Measurements from ENCODE around the gene MAML2.

The MAML2 gene

GRCh38 chr11:96082936-96083335 lies 260.1 kb downstream of the MAML2 start:
- H3K18ac ChIP-seq (ENCODE audit: low read length): no peak overlapping the region
- H3K27me3 ChIP-seq (ENCODE audit: insufficient read depth, low read length, poor library complexity): no peaks in the 10 kb centered on the region
- no peak overlapping the region for H3K4ac ChIP-seq (ENCODE audit: low read depth, low read length)
- no peak overlapping the region for H3K4me3 ChIP-seq (ENCODE audit: low read length)
- no peaks in the 10 kb centered on the region for H3K79me1 ChIP-seq (ENCODE audit: low read length)
- H3K23ac ChIP-seq (ENCODE audit: low read length): no peak overlapping the region
- H3K9ac ChIP-seq (ENCODE audit: low read length): no peak overlapping the region
- H4K5ac ChIP-seq (ENCODE audit: low read length): no peak overlapping the region
- no peak overlapping the region for H4K8ac ChIP-seq (ENCODE audit: low read depth, low read length)
- no peak for DNase-seq
- no CpG with 5 or more reads among the region's 2 CpGs for WGBS (ENCODE audit: extremely low coverage, insufficient coverage, low lambda C conversion rate)
- no peak overlapping the region for H2BK5ac ChIP-seq (ENCODE audit: low read length)
- no peak overlapping the region for H3K56ac ChIP-seq (ENCODE audit: low read length)
- H2BK15ac ChIP-seq (replicated peaks; ENCODE audit: low read depth): no peak overlapping the region
- H3K4me2 ChIP-seq (ENCODE audit: low read length): no peak overlapping the region
- no peaks in the 10 kb centered on the region for H3K36me3 ChIP-seq (ENCODE audit: control insufficient read depth, insufficient read depth, low read length)
- no peaks in the 10 kb centered on the region for H3K79me2 ChIP-seq (ENCODE audit: control insufficient read depth, insufficient read depth, low read length)
- no peak overlapping the region for H2BK120ac ChIP-seq (ENCODE audit: low read depth, low read length)
- H3K27ac ChIP-seq (ENCODE audit: low read depth, low read length): no peak overlapping the region
- no peak overlapping the region for H2AK5ac ChIP-seq (ENCODE audit: low read length)
- peaks cover 8% of the 10 kb centered on the region for H3K4me1 ChIP-seq (ENCODE audit: control insufficient read depth, low read depth, low read length)

GRCh38 chr11:96082002-96082899 lies 260.7 kb downstream of the MAML2 start:
- H3K27me3 ChIP-seq (ENCODE audit: insufficient read depth, low read length, poor library complexity): no peaks in the 10 kb centered on the region
- no peaks in the 10 kb centered on the region for H3K36me3 ChIP-seq (ENCODE audit: control insufficient read depth, insufficient read depth, low read length)
- no peak overlapping the region for H3K23ac ChIP-seq (ENCODE audit: low read length)
- peaks cover 8% of the 10 kb centered on the region for H3K4me1 ChIP-seq (ENCODE audit: control insufficient read depth, low read depth, low read length)
- H3K79me1 ChIP-seq (ENCODE audit: low read length): no peaks in the 10 kb centered on the region
- H2AK5ac ChIP-seq (ENCODE audit: low read length): no peak overlapping the region
- H2BK120ac ChIP-seq (ENCODE audit: low read depth, low read length): no peak overlapping the region
- H2BK15ac ChIP-seq (replicated peaks; ENCODE audit: low read depth): no peak overlapping the region
- H3K56ac ChIP-seq (ENCODE audit: low read length): peak overlapping the region; percentile 67
- H4K5ac ChIP-seq (ENCODE audit: low read length): no peak overlapping the region
- no peak overlapping the region for H3K18ac ChIP-seq (ENCODE audit: low read length)
- H3K79me2 ChIP-seq (ENCODE audit: control insufficient read depth, insufficient read depth, low read length): no peaks in the 10 kb centered on the region
- H3K4me3 ChIP-seq (ENCODE audit: low read length): no peak overlapping the region
- no peak overlapping the region for H3K9ac ChIP-seq (ENCODE audit: low read length)
- no peak overlapping the region for H2BK5ac ChIP-seq (ENCODE audit: low read length)
- H3K27ac ChIP-seq (ENCODE audit: low read depth, low read length): no peak overlapping the region
- no peak overlapping the region for H3K4ac ChIP-seq (ENCODE audit: low read depth, low read length)
- no peak overlapping the region for H3K4me2 ChIP-seq (ENCODE audit: low read length)
- no peak overlapping the region for H4K8ac ChIP-seq (ENCODE audit: low read depth, low read length)
- DNase-seq: peak; percentile 62
- 100% methylated on average over 1 of the region's 11 CpGs for WGBS (ENCODE audit: extremely low coverage, insufficient coverage, low lambda C conversion rate)

GRCh38 chr11:96081561-96081960 lies 261.4 kb downstream of the MAML2 start:
- no peak overlapping the region for H3K23ac ChIP-seq (ENCODE audit: low read length)
- H4K5ac ChIP-seq (ENCODE audit: low read length): no peak overlapping the region
- no CpG with 5 or more reads among the region's 4 CpGs for WGBS (ENCODE audit: extremely low coverage, insufficient coverage, low lambda C conversion rate)
- H2AK5ac ChIP-seq (ENCODE audit: low read length): no peak overlapping the region
- no peak overlapping the region for H2BK120ac ChIP-seq (ENCODE audit: low read depth, low read length)
- H3K27me3 ChIP-seq (ENCODE audit: insufficient read depth, low read length, poor library complexity): no peaks in the 10 kb centered on the region
- H2BK5ac ChIP-seq (ENCODE audit: low read length): no peak overlapping the region
- H3K79me1 ChIP-seq (ENCODE audit: low read length): no peaks in the 10 kb centered on the region
- H4K8ac ChIP-seq (ENCODE audit: low read depth, low read length): no peak overlapping the region
- no peaks in the 10 kb centered on the region for H3K36me3 ChIP-seq (ENCODE audit: control insufficient read depth, insufficient read depth, low read length)
- no peak overlapping the region for H3K4ac ChIP-seq (ENCODE audit: low read depth, low read length)
- no peak overlapping the region for H2BK15ac ChIP-seq (replicated peaks; ENCODE audit: low read depth)
- H3K4me1 ChIP-seq (ENCODE audit: control insufficient read depth, low read depth, low read length): peaks cover 8% of the 10 kb centered on the region
- DNase-seq: no peak
- no peaks in the 10 kb centered on the region for H3K79me2 ChIP-seq (ENCODE audit: control insufficient read depth, insufficient read depth, low read length)
- H3K9ac ChIP-seq (ENCODE audit: low read length): no peak overlapping the region
- H3K4me2 ChIP-seq (ENCODE audit: low read length): no peak overlapping the region
- H3K27ac ChIP-seq (ENCODE audit: low read depth, low read length): no peak overlapping the region
- no peak overlapping the region for H3K18ac ChIP-seq (ENCODE audit: low read length)
- no peak overlapping the region for H3K4me3 ChIP-seq (ENCODE audit: low read length)
- H3K56ac ChIP-seq (ENCODE audit: low read length): no peak overlapping the region

- no peak overlapping the region for H3K56ac ChIP-seq (ENCODE audit: low read length)
- H3K4me1 ChIP-seq (ENCODE audit: control insufficient read depth, low read depth, low read length): peaks cover 19% of the 10 kb centered on the region
- H3K79me1 ChIP-seq (ENCODE audit: low read length): no peaks in the 10 kb centered on the region
- no peaks in the 10 kb centered on the region for H3K27me3 ChIP-seq (ENCODE audit: insufficient read depth, low read length, poor library complexity)
- no peak overlapping the region for H2BK5ac ChIP-seq (ENCODE audit: low read length)
- H2AK5ac ChIP-seq (ENCODE audit: low read length): no peak overlapping the region
- no peaks in the 10 kb centered on the region for H3K79me2 ChIP-seq (ENCODE audit: control insufficient read depth, insufficient read depth, low read length)
- H3K9ac ChIP-seq (ENCODE audit: low read length): no peak overlapping the region
- H3K27ac ChIP-seq (ENCODE audit: low read depth, low read length): no peak overlapping the region
- no peak overlapping the region for H4K8ac ChIP-seq (ENCODE audit: low read depth, low read length)
- H2BK15ac ChIP-seq (replicated peaks; ENCODE audit: low read depth): no peak overlapping the region
- no peak overlapping the region for H3K4me3 ChIP-seq (ENCODE audit: low read length)
- no peak overlapping the region for H3K23ac ChIP-seq (ENCODE audit: low read length)
- H3K4me2 ChIP-seq (ENCODE audit: low read length): no peak overlapping the region
- no peak overlapping the region for H4K5ac ChIP-seq (ENCODE audit: low read length)
- no peak for DNase-seq
- no peak overlapping the region for H2BK120ac ChIP-seq (ENCODE audit: low read depth, low read length)
- no peak overlapping the region for H3K18ac ChIP-seq (ENCODE audit: low read length)
- no CpG with 5 or more reads among the region's 4 CpGs for WGBS (ENCODE audit: extremely low coverage, insufficient coverage, low lambda C conversion rate)
- no peak overlapping the region for H3K4ac ChIP-seq (ENCODE audit: low read depth, low read length)
- H3K36me3 ChIP-seq (ENCODE audit: control insufficient read depth, insufficient read depth, low read length): no peaks in the 10 kb centered on the region
Measured at GRCh38 chr11:96079691-96080090, 263.3 kb downstream of the MAML2 start.

- H3K4me3 ChIP-seq (ENCODE audit: low read length): no peak overlapping the region
- H3K27me3 ChIP-seq (ENCODE audit: insufficient read depth, low read length, poor library complexity): no peaks in the 10 kb centered on the region
- H3K18ac ChIP-seq (ENCODE audit: low read length): peak overlapping the region; percentile 45
- H3K79me2 ChIP-seq (ENCODE audit: control insufficient read depth, insufficient read depth, low read length): no peaks in the 10 kb centered on the region
- H2BK15ac ChIP-seq (replicated peaks; ENCODE audit: low read depth): no peak overlapping the region
- H3K9ac ChIP-seq (ENCODE audit: low read length): no peak overlapping the region
- no peak overlapping the region for H2BK120ac ChIP-seq (ENCODE audit: low read depth, low read length)
- peak; percentile 94 for DNase-seq
- H3K4ac ChIP-seq (ENCODE audit: low read depth, low read length): no peak overlapping the region
- H2AK5ac ChIP-seq (ENCODE audit: low read length): no peak overlapping the region
- no peak overlapping the region for H3K4me2 ChIP-seq (ENCODE audit: low read length)
- no peak overlapping the region for H3K23ac ChIP-seq (ENCODE audit: low read length)
- no peak overlapping the region for H4K8ac ChIP-seq (ENCODE audit: low read depth, low read length)
- H4K5ac ChIP-seq (ENCODE audit: low read length): no peak overlapping the region
- no peaks in the 10 kb centered on the region for H3K36me3 ChIP-seq (ENCODE audit: control insufficient read depth, insufficient read depth, low read length)
- no peak overlapping the region for H3K27ac ChIP-seq (ENCODE audit: low read depth, low read length)
- peak overlapping the region; percentile 9 for H2BK5ac ChIP-seq (ENCODE audit: low read length)
- whole genome bisulfite sequencing (ENCODE audit: extremely low coverage, insufficient coverage, low lambda C conversion rate): no CpG with 5 or more reads among the region's 5 CpGs
- H3K4me1 ChIP-seq (ENCODE audit: control insufficient read depth, low read depth, low read length): peaks cover 14% of the 10 kb centered on the region
- H3K56ac ChIP-seq (ENCODE audit: low read length): peak overlapping the region; percentile 10
- H3K79me1 ChIP-seq (ENCODE audit: low read length): no peaks in the 10 kb centered on the region
Measured at GRCh38 chr11:96075532-96075959, 267.4 kb downstream of the MAML2 start.
